Measurements from ENCODE around the gene IMMP2L.

IMMP2L gene

GRCh38 chr7:111026343-111026742 is 535.9 kb downstream of the IMMP2L start:
- Histone ChIP-seq H2AFZ (ENCODE audit: low read length) (no peak overlapping the region), H3K9ac (ENCODE audit: low read depth, low read length, poor library complexity, severe bottlenecking) (no peak overlapping the region), H3K79me2 (ENCODE audit: insufficient read depth, low read length) (no peaks in the 10 kb centered on the region), H3K4me1 (ENCODE audit: insufficient read depth, low read length, poor library complexity, severe bottlenecking) (peaks cover 18% of the 10 kb centered on the region), H3F3A (ENCODE audit: low read depth) (no peaks in the 10 kb centered on the region), H3K4me2 (ENCODE audit: low read depth, low read length, poor library complexity, severe bottlenecking) (no peak overlapping the region), H3K4me3 (ENCODE audit: low read length, poor library complexity, severe bottlenecking) (no peak overlapping the region), H3K9me3 (ENCODE audit: insufficient read depth, low read depth, low read length) (no peaks in the 10 kb centered on the region), H3K27me3 (ENCODE audit: insufficient read depth, low read length, poor library complexity, severe bottlenecking) (no peaks in the 10 kb centered on the region), H3K36me3 (ENCODE audit: insufficient read depth, low read length) (no peaks in the 10 kb centered on the region), H3K9me2 (replicated peaks; ENCODE audit: low read depth, low read length) (no peaks in the 10 kb centered on the region), H4K20me1 (ENCODE audit: insufficient read depth, low read length, poor library complexity, severe bottlenecking) (no peaks in the 10 kb centered on the region)
- TF ChIP-seq CTCF (conservative IDR thresholded peaks at IDR 0.05; ENCODE audit: low read length) (no peak), EZH2phosphoT487 (IDR thresholded peaks at IDR 0.05; ENCODE audit: borderline replicate concordance) (no peak)

- Histone ChIP-seq H3K27me3 (ENCODE audit: insufficient read depth, low read length, poor library complexity, severe bottlenecking) (no peaks in the 10 kb centered on the region), H3K9me3 (ENCODE audit: insufficient read depth, low read depth, low read length) (no peaks in the 10 kb centered on the region), H3K4me3 (ENCODE audit: low read length, poor library complexity, severe bottlenecking) (no peak overlapping the region), H3K4me1 (ENCODE audit: insufficient read depth, low read length, poor library complexity, severe bottlenecking) (peaks cover 18% of the 10 kb centered on the region), H3K4me2 (ENCODE audit: low read depth, low read length, poor library complexity, severe bottlenecking) (peak overlapping the region; percentile 34), H3K9me2 (replicated peaks; ENCODE audit: low read depth, low read length) (no peaks in the 10 kb centered on the region), H3K9ac (ENCODE audit: low read depth, low read length, poor library complexity, severe bottlenecking) (no peak overlapping the region), H3K79me2 (ENCODE audit: insufficient read depth, low read length) (no peaks in the 10 kb centered on the region), H4K20me1 (ENCODE audit: insufficient read depth, low read length, poor library complexity, severe bottlenecking) (no peaks in the 10 kb centered on the region), H2AFZ (ENCODE audit: low read length) (no peak overlapping the region), H3F3A (ENCODE audit: low read depth) (no peaks in the 10 kb centered on the region), H3K36me3 (ENCODE audit: insufficient read depth, low read length) (no peaks in the 10 kb centered on the region)
- TF ChIP-seq EZH2phosphoT487 (IDR thresholded peaks at IDR 0.05; ENCODE audit: borderline replicate concordance) (no peak), CTCF (conservative IDR thresholded peaks at IDR 0.05; ENCODE audit: low read length) (no peak)
Measured at GRCh38 chr7:111025006-111025405, 537.3 kb downstream of the IMMP2L start.

GRCh38 chr7:111018960-111019736 is 543.1 kb downstream of the IMMP2L start:
- Histone ChIP-seq H3K9ac (ENCODE audit: low read depth, low read length, poor library complexity, severe bottlenecking) (no peak overlapping the region), H3K79me2 (ENCODE audit: insufficient read depth, low read length) (no peaks in the 10 kb centered on the region), H3K4me2 (ENCODE audit: low read depth, low read length, poor library complexity, severe bottlenecking) (no peak overlapping the region), H3F3A (ENCODE audit: low read depth) (no peaks in the 10 kb centered on the region), H4K20me1 (ENCODE audit: insufficient read depth, low read length, poor library complexity, severe bottlenecking) (no peaks in the 10 kb centered on the region), H3K9me3 (ENCODE audit: insufficient read depth, low read depth, low read length) (no peaks in the 10 kb centered on the region), H3K9me2 (replicated peaks; ENCODE audit: low read depth, low read length) (no peaks in the 10 kb centered on the region), H3K4me1 (ENCODE audit: insufficient read depth, low read length, poor library complexity, severe bottlenecking) (peaks cover 10% of the 10 kb centered on the region), H3K36me3 (ENCODE audit: insufficient read depth, low read length) (no peaks in the 10 kb centered on the region), H3K4me3 (ENCODE audit: low read length, poor library complexity, severe bottlenecking) (no peak overlapping the region), H2AFZ (ENCODE audit: low read length) (no peak overlapping the region), H3K27me3 (ENCODE audit: insufficient read depth, low read length, poor library complexity, severe bottlenecking) (no peaks in the 10 kb centered on the region)
- TF ChIP-seq EZH2phosphoT487 (IDR thresholded peaks at IDR 0.05; ENCODE audit: borderline replicate concordance) (no peak), CTCF (conservative IDR thresholded peaks at IDR 0.05; ENCODE audit: low read length) (no peak)

All from Loucy (cell line).